ENCODE results near the gene CD247.

Gene CD247

DNA sequence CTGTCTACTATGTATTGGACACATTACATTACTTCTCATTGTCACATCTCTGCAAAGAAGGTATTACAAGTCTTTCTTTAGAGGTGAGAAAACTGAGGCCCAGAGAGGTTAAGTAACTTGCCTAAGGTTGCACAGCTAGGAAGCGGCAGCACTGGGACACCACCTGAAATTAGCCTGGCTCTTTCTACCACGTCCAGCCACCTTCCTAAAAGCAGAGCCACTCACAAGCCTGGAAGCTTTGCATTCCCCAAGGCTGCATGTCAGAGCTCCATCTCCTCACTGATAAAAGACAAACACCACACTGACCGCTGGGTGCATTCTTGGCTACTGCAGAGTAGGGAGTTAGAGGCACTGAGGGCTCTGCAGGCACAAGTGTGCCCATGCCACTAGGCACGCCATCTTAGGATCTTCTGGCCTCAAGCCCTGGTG, 2.4 kb downstream of the CD247 start:
- in situ Hi-C loops (cut with MboI; ENCODE audit: low sequenced_read_pairs), result no loop called here

DNA sequence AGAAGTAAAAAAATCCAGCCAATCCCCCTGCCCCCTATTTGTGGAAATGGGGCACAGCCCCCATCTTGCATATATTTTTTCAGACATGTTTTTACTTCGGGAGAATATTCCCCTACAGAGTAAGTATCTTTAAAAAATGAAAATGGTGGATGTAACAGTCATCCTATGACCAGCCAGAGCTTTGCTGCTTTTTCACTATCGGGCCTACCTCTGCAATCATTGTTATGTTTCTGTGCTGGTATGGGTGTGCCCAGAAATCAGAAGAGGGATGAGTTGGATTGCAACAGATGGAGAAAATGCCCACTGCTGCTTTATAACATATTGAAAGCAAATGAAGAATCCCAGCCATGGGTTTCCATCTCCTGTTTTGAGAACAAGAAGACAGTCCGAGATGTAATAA, 2.9 kb downstream of the CD247 start:
- in situ Hi-C loops (cut with MboI; ENCODE audit: low sequenced_read_pairs), result no loop called here

GRCh38 chr1:167514288-167514687, 4.0 kb downstream of the CD247 start:
- in situ Hi-C loops (cut with MboI; ENCODE audit: low sequenced_read_pairs), result no loop called here

- in situ Hi-C loops (cut with MboI; ENCODE audit: low sequenced_read_pairs), result no loop called here
Observed at GRCh38 chr1:167512046-167512654, 6.2 kb downstream of the CD247 start.

DNA sequence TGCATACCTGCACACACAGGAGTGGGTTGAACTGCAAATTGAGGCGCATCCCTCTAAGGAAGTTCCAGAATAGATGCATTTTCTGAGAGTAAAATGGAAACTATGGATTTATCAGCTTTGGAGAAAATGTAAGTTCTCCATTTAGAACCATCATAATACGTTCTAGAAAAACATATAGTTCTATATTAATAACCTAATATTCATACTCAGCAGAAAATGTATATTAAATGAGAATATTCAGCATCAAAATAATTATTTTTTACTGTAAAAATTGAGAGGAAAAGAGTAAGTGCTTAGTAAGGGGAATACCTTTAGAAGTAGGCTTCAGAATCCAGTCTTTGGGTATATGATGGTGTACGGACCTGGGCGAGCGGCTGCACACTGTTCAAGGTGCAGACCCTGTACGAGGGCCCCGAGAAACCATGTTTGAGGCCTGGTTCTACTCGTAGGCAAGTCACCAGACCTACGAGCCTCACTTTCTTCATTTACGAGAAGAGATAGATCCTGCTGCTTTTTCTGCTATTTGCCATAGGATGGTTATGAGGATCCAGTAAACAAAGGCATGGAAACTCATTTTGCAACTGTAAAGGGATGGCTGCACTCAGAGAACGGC, 6.8 kb downstream of the CD247 start:
- in situ Hi-C loops (cut with MboI; ENCODE audit: low sequenced_read_pairs), result no loop called here

GRCh38 chr1:167510881-167511280, 7.4 kb downstream of the CD247 start:
- in situ Hi-C loops (cut with MboI; ENCODE audit: low sequenced_read_pairs), result no loop called here

- in situ Hi-C loops (cut with MboI; ENCODE audit: low sequenced_read_pairs), result no loop called here
Observed at GRCh38 chr1:167510244-167510643, 8.1 kb downstream of the CD247 start.

DNA sequence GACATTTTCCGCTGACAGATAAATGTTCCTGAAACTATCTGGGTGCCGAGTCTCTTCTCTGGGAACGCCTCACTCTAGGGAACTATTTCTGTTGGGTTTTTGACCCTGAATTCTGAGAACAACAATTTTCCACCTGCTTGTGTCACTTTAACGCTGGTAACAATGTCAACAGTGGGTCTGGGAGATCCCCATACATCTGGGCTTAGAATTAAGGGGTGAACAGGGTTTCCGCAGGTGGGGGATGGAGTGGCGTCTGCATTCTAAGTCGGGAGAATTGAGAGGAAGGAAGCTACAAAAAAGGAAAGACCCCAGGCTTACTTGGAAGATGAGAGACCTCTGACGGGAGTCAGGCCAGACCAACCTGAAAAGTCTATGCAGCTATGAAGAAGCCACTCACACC, 8.7 kb downstream of the CD247 start:
- in situ Hi-C loops (cut with MboI; ENCODE audit: low sequenced_read_pairs), result no loop called here

- in situ Hi-C loops (cut with MboI; ENCODE audit: low sequenced_read_pairs), result no loop called here
Observed at GRCh38 chr1:167507719-167508118, 10.6 kb downstream of the CD247 start.

DNA sequence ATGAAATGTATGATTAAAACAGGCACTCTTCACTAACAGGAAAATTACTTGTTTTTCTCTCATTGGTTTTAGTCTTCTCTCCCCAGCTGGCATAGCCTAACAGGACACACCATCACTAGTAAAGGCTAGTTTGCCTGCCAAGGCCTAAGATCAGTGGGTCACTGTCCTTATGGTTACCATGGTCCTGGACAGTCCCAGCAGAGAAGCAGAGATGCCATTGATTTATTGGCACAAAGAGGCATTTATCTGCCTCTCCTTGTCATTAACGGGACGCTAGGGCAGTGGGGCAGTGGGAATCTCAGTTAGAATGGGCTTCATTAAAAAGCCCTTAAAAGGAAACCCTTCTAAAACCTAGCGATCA, 13.9 kb downstream of the CD247 start:
- in situ Hi-C loops (cut with MboI; ENCODE audit: low sequenced_read_pairs), result no loop called here

GRCh38 chr1:167503626-167504466, 14.5 kb downstream of the CD247 start:
- in situ Hi-C loops (cut with MboI; ENCODE audit: low sequenced_read_pairs), result no loop called here

DNA sequence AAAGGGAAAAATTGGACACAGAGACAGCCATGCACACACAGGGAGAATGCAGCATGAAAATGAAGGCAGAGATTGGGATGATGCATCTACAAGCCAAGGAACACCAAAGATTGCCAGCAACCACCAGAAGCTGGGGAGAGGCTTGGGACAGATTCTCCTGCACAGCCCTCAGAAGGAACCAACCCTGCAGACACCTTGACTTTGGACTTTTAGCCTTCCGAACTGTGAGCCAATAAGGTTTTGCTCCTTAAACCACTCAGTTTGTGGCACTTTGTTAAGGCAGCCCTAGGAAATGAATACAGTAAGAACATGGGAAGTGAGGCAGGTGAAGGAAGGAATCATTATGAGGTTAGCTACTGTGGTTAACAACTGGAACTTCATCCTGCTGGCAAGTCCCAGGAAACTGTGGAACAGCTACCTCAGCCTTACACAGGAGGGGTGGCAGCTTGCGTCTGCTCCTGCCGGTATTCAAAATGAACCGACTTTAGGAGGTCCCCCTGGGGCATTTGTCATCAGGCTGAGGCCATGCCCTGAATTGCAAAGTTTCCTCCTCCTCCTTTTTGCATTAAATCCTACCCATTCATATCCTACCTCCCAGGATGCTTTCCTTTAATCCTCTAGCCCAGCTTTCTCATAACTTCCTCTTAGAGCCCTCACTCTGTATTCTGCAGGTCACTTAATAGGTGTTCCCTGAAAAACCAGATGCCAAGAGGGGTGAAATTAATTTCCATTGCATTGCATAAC, 15.4 kb downstream of the CD247 start:
- in situ Hi-C loops (cut with MboI; ENCODE audit: low sequenced_read_pairs), result no loop called here

GRCh38 chr1:167502192-167502551, 16.2 kb downstream of the CD247 start:
- in situ Hi-C loops (cut with MboI; ENCODE audit: low sequenced_read_pairs), result no loop called here

GRCh38 chr1:167501515-167502191, 16.7 kb downstream of the CD247 start:
- in situ Hi-C loops (cut with MboI; ENCODE audit: low sequenced_read_pairs), result no loop called here

DNA sequence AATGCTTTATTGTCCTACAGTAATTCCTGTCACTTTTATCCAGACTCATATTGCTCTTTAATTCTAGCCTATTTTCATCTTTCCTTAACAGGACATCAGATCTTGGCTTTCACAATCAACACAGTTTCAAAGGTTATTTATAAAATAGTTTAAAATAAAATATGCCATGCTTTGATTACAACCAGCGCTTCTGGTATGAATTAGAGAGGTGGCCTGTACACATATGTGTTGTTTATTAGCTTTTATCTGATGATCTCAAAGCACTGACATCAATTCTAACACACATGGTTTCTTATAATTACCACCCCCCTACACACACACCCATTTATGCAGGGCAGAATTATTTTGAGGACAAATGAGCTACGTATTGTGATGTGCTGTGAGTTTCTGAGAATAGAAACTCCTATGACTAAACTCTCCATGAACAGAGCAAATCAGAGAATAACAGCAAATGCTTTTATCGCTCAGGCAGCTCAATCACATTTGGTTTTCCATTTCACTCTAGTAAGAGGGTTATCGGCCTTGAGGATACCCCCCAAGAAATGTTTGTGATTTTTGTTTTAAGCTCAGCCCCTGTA, 18.0 kb downstream of the CD247 start:
- in situ Hi-C loops (cut with MboI; ENCODE audit: low sequenced_read_pairs), result no loop called here

- in situ Hi-C loops (cut with MboI; ENCODE audit: low sequenced_read_pairs), result no loop called here
Observed at GRCh38 chr1:167499664-167500101, 18.6 kb downstream of the CD247 start.

GRCh38 chr1:167499106-167499505, 19.2 kb downstream of the CD247 start:
- in situ Hi-C loops (cut with MboI; ENCODE audit: low sequenced_read_pairs), result no loop called here

- in situ Hi-C loops (cut with MboI; ENCODE audit: low sequenced_read_pairs), result no loop called here
Observed at GRCh38 chr1:167496797-167497619, 21.3 kb downstream of the CD247 start.

DNA sequence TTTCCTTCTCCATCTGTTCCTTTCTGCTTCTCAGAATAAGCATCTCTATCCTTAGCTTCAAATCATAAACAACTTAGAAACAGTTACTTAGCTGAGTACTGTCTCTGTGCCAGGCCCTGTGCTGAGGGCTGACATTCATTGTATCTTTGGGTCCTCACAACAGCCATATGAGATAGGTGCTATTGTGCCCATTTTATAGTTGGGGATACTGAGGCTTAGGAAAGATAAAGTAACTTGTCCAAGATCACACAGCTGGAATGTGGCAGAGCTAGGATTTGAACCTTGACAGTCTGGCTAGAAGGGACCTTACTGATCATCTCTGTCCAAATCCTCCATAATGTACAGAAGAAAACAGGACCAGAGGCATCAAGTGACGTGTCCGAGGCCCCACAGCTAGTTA, 25.0 kb downstream of the CD247 start:
- in situ Hi-C loops (cut with MboI; ENCODE audit: low sequenced_read_pairs), result no loop called here

GRCh38 chr1:167492481-167492910, 25.8 kb downstream of the CD247 start:
- in situ Hi-C loops (cut with MboI; ENCODE audit: low sequenced_read_pairs), result no loop called here
